ENCODE results near the gene OPRM1. TPM values are rescaled to one million over a fixed set of nuclear protein-coding genes. Genes with fewer than 3 reads are reported as not detected.

OPRM1 gene
- polyA plus RNA-seq, 1 donor (not counting 4 experiments of a cell fraction or from before 2014, with no cell fraction given) = not detected

GRCh38 chr6:154164397-154164796 lies 125.4 kb downstream of the OPRM1 start:
- no peak for DNase-seq (ENCODE audit: low read depth, low spot score)
- H3K4me3 ChIP-seq (ENCODE audit: control insufficient read depth in 2 of 3, extremely low read depth in 1 of 3, insufficient read depth in 2 of 3, low read depth in 1 of 3, low read length in 3 of 3) = no peak overlapping the region
- H3K27ac ChIP-seq (ENCODE audit: control insufficient read depth, insufficient read depth, low read length) = no peak overlapping the region
- no peak overlapping the region for H2AFZ ChIP-seq (ENCODE audit: control insufficient read depth, low read length)
- H3K9me3 ChIP-seq (ENCODE audit: control insufficient read depth, low read depth, low read length) = no peaks in the 10 kb centered on the region
- H3K9ac ChIP-seq (ENCODE audit: control insufficient read depth, extremely low read depth, insufficient read depth, low read length) = no peak overlapping the region
- dilution Hi-C loops (cut with MboI; ENCODE audit: extremely low pct_ligation_motif_present, low sequenced_read_pairs) = loop anchor here (25.0 kb wide), 2 partner anchors 173 to 298 kb away; no protein-coding TSS in a partner anchor
- TF ChIP-seq CTCF (optimal IDR thresholded peaks at IDR 0.05 in 1 of 3, IDR thresholded peaks at IDR 0.05 in 1 of 3, conservative IDR thresholded peaks at IDR 0.05 in 1 of 3; ENCODE audit: extremely low read depth in 1 of 3, insufficient read depth in 2 of 3, low read length in 3 of 3) = no peak
- no peak for TF ChIP-seq EZH2 (IDR thresholded peaks at IDR 0.05; ENCODE audit: low read length)
- no peaks in the 10 kb centered on the region for H3K4me1 ChIP-seq (ENCODE audit: control insufficient read depth, extremely low read depth, insufficient read depth, low read length)
- no peaks in the 10 kb centered on the region for H3K9me1 ChIP-seq (ENCODE audit: control insufficient read depth, extremely low read depth, insufficient read depth, low read length)
- H3K79me2 ChIP-seq (ENCODE audit: control insufficient read depth, insufficient read depth, low read length) = no peaks in the 10 kb centered on the region
- H4K20me1 ChIP-seq (ENCODE audit: control insufficient read depth, extremely low read depth, insufficient read depth, low read length) = no peaks in the 10 kb centered on the region
- no peak for FAIRE-seq
- H3K4me2 ChIP-seq (ENCODE audit: control insufficient read depth, extremely low read depth, insufficient read depth, low read depth, low read length) = no peak overlapping the region
- H3K36me3 ChIP-seq (ENCODE audit: control insufficient read depth in 2 of 2, extremely low read depth in 1 of 2, insufficient read depth in 2 of 2, low read length in 2 of 2) = no peaks in the 10 kb centered on the region
- no peaks in the 10 kb centered on the region for H3K27me3 ChIP-seq (ENCODE audit: control insufficient read depth, extremely low read depth, insufficient read depth, low read length)

GRCh38 chr6:154165478-154165877 lies 126.4 kb downstream of the OPRM1 start:
- TF ChIP-seq CTCF (optimal IDR thresholded peaks at IDR 0.05 in 1 of 3, IDR thresholded peaks at IDR 0.05 in 1 of 3, conservative IDR thresholded peaks at IDR 0.05 in 1 of 3; ENCODE audit: extremely low read depth in 1 of 3, insufficient read depth in 2 of 3, low read length in 3 of 3) (no peak), EZH2 (IDR thresholded peaks at IDR 0.05; ENCODE audit: low read length) (no peak)
- dilution Hi-C loops (cut with MboI; ENCODE audit: extremely low pct_ligation_motif_present, low sequenced_read_pairs) = loop anchor here (25.0 kb wide), 2 partner anchors 172 to 297 kb away; no protein-coding TSS in a partner anchor
- Histone ChIP-seq H4K20me1 (ENCODE audit: control insufficient read depth, extremely low read depth, insufficient read depth, low read length) (no peaks in the 10 kb centered on the region), H3K27ac (ENCODE audit: control insufficient read depth, insufficient read depth, low read length) (no peak overlapping the region), H3K4me2 (ENCODE audit: control insufficient read depth, extremely low read depth, insufficient read depth, low read depth, low read length) (no peak overlapping the region), H3K27me3 (ENCODE audit: control insufficient read depth, extremely low read depth, insufficient read depth, low read length) (no peaks in the 10 kb centered on the region), H2AFZ (ENCODE audit: control insufficient read depth, low read length) (no peak overlapping the region), H3K9me1 (ENCODE audit: control insufficient read depth, extremely low read depth, insufficient read depth, low read length) (no peaks in the 10 kb centered on the region), H3K9ac (ENCODE audit: control insufficient read depth, extremely low read depth, insufficient read depth, low read length) (no peak overlapping the region), H3K4me3 (ENCODE audit: control insufficient read depth in 2 of 3, extremely low read depth in 1 of 3, insufficient read depth in 2 of 3, low read depth in 1 of 3, low read length in 3 of 3) (no peak overlapping the region), H3K9me3 (ENCODE audit: control insufficient read depth, low read depth, low read length) (no peaks in the 10 kb centered on the region), H3K4me1 (ENCODE audit: control insufficient read depth, extremely low read depth, insufficient read depth, low read length) (no peaks in the 10 kb centered on the region), H3K79me2 (ENCODE audit: control insufficient read depth, insufficient read depth, low read length) (no peaks in the 10 kb centered on the region), H3K36me3 (ENCODE audit: control insufficient read depth in 2 of 2, extremely low read depth in 1 of 2, insufficient read depth in 2 of 2, low read length in 2 of 2) (no peaks in the 10 kb centered on the region)
- FAIRE-seq (no peak), DNase-seq (ENCODE audit: low read depth, low spot score) (no peak)
